GM20000 (cell line): ENCODE data around the gene DUSP16.

Source experiments
- DNase-seq: peaks from one replicate; pipeline ENCODE4 v3.0.0; 2012; ENCODE audit warnings: low spot score
- CTCF ChIP-seq: IDR thresholded peaks from 2 replicates; pipeline ENCODE4 v1.5.1; 2012; ENCODE audit warnings: mild to moderate bottlenecking, control low read depth; ENCODE audit errors: extremely low read depth, missing control alignments

The DUSP16 gene

GRCh38 chr12:12551115-12551514, 11.5 kb downstream of the DUSP16 start:
- no peak for TF ChIP-seq CTCF
- DNase-seq: no peak

- TF ChIP-seq CTCF: no peak
- no peak for DNase-seq
Observed at GRCh38 chr12:12550277-12550676, 12.4 kb downstream of the DUSP16 start.

GRCh38 chr12:12549426-12549825, 13.2 kb downstream of the DUSP16 start:
- TF ChIP-seq CTCF: no peak
- no peak for DNase-seq

GRCh38 chr12:12548713-12549112, 13.9 kb downstream of the DUSP16 start:
- no peak for TF ChIP-seq CTCF
- DNase-seq: peak; percentile 30

- no peak for DNase-seq
Observed at GRCh38 chr12:12546314-12546772, 16.3 kb downstream of the DUSP16 start.

GRCh38 chr12:12543959-12544358, 18.7 kb downstream of the DUSP16 start:
- no peak for TF ChIP-seq CTCF
- no peak for DNase-seq

More at GRCh38 chr12:12546314-12546772, 16.3 kb downstream of the DUSP16 start:
- TF ChIP-seq CTCF: no peak

GRCh38 chr12:12542964-12543363, 19.7 kb downstream of the DUSP16 start:
- no peak for DNase-seq

More at GRCh38 chr12:12542964-12543363, 19.7 kb downstream of the DUSP16 start:
- TF ChIP-seq CTCF: no peak
